ENCODE results near the gene MAPKAP1.

DNA sequence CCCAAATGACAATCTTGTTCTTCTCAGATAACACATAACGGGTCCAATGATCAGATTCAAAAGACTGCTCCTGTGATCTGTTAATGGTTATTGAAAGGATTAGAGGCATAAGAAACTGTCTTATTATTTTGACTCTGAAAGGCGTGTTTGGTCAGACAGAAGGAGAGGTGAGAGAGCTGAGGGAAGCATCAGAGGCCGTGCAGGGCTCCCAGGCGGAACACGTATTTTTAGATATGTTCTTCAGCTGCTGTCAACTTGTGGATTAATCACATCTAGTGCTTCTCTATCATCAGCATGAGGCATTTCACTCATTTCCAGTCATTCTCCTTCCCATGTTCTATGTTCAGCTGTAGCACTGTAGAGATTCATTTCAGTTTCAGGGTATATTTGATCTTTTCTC, 199.8 kb downstream of the MAPKAP1 start:
- TF ChIP-seq, protein P1, sequence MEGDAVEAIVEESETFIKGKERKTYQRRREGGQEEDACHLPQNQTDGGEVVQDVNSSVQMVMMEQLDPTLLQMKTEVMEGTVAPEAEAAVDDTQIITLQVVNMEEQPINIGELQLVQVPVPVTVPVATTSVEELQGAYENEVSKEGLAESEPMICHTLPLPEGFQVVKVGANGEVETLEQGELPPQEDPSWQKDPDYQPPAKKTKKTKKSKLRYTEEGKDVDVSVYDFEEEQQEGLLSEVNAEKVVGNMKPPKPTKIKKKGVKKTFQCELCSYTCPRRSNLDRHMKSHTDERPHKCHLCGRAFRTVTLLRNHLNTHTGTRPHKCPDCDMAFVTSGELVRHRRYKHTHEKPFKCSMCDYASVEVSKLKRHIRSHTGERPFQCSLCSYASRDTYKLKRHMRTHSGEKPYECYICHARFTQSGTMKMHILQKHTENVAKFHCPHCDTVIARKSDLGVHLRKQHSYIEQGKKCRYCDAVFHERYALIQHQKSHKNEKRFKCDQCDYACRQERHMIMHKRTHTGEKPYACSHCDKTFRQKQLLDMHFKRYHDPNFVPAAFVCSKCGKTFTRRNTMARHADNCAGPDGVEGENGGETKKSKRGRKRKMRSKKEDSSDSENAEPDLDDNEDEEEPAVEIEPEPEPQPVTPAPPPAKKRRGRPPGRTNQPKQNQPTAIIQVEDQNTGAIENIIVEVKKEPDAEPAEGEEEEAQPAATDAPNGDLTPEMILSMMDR (IDR thresholded peaks at IDR 0.05; ENCODE audit: low read depth, low read length, poor library complexity, severe bottlenecking), result no peak
- TF ChIP-seq EZH2phosphoT487 (IDR thresholded peaks at IDR 0.05; ENCODE audit: borderline replicate concordance, low read length), result no peak
